SJCRH30 (cell line): ENCODE results near the gene ZYG11A. TPM values are rescaled to one million over a fixed set of nuclear protein-coding genes. Genes with fewer than 3 reads are reported as not detected.

Source experiments
- DNase-seq, 2 experiments: peaks; one replicate each; pipeline ENCODE4 v3.0.0-alpha.2; 2015 to 2020
- H3K27ac ChIP-seq: fragments of 250-450 bp; sonication (Bioruptor Pico); 2 replicates; pipeline ENCODE4 v1.5.1; 2020; ENCODE audit warnings: mild to moderate bottlenecking, moderate library complexity
- H3K27me3 ChIP-seq: fragments of 250-450 bp; sonication (Bioruptor Pico); 2 replicates; pipeline ENCODE4 v1.5.1; 2020; ENCODE audit warnings: mild to moderate bottlenecking, moderate library complexity
- H3K36me3 ChIP-seq: fragments of 250-450 bp; sonication (Bioruptor Pico); 2 replicates; pipeline ENCODE4 v1.5.1; 2020; ENCODE audit warnings: mild to moderate bottlenecking, moderate library complexity
- H3K4me1 ChIP-seq: fragments of 250-450 bp; sonication (Bioruptor Pico); 2 replicates; pipeline ENCODE4 v1.5.1; 2020; ENCODE audit warnings: mild to moderate bottlenecking, moderate library complexity
- H3K4me3 ChIP-seq: fragments of 250-450 bp; sonication (Bioruptor Pico); 2 replicates; pipeline ENCODE4 v1.5.1; 2020; ENCODE audit warnings: mild to moderate bottlenecking, moderate library complexity
- H3K9me3 ChIP-seq: fragments of 250-450 bp; sonication (Bioruptor Pico); replicated peaks from 2 replicates; pipeline ENCODE4 v1.5.1; 2020; ENCODE audit warnings: mild to moderate bottlenecking, moderate library complexity
- total RNA-seq: library from RNA; depleted of rRNA; stranded (reverse); fragments of >200 nt; shearing (Covaris generic); gene quantifications from 2 replicates; pipeline ENCODE4 v1.2.3, GENCODE V29; 2014

ZYG11A gene
- total RNA-seq, 1 experiment from 2014 or later = 0.22 TPM

GRCh38 chr1:52904208-52904926 lies 61.8 kb downstream of the ZYG11A start:
- H3K27me3 ChIP-seq = no peaks in the 10 kb centered on the region
- no peak overlapping the region for H3K4me3 ChIP-seq
- H3K4me1 ChIP-seq = 0 out of 2 replicates have a peak, but pooled peaks cover 3% of the 10 kb centered on the region
- H3K36me3 ChIP-seq = no peaks in the 10 kb centered on the region
- H3K9me3 ChIP-seq = no peaks in the 10 kb centered on the region
- DNase-seq = no peak
- H3K27ac ChIP-seq = no peak overlapping the region

- Histone ChIP-seq H3K36me3 (no peaks in the 10 kb centered on the region), H3K4me1 (no peaks in the 10 kb centered on the region), H3K27ac (no peak overlapping the region), H3K9me3 (no peaks in the 10 kb centered on the region), H3K27me3 (no peaks in the 10 kb centered on the region), H3K4me3 (no peak overlapping the region)
- DNase-seq = peak; percentile 74 to 82
These were observed 62.6 kb downstream of the ZYG11A start for GRCh38 chr1:52904927-52905698.

GRCh38 chr1:52906135-52906603 lies 63.6 kb downstream of the ZYG11A start:
- no peak for DNase-seq
- H3K27ac ChIP-seq = no peak overlapping the region

GRCh38 chr1:52907068-52907811 lies 64.7 kb downstream of the ZYG11A start:
- no peak for DNase-seq
- no peak overlapping the region for H3K27ac ChIP-seq
- H3K27me3 ChIP-seq = no peaks in the 10 kb centered on the region
- no peak overlapping the region for H3K4me3 ChIP-seq
- H3K36me3 ChIP-seq = no peaks in the 10 kb centered on the region
- no peaks in the 10 kb centered on the region for H3K9me3 ChIP-seq
- H3K4me1 ChIP-seq = no peaks in the 10 kb centered on the region

More at GRCh38 chr1:52906135-52906603, 63.6 kb downstream of the ZYG11A start:
- H3K4me1 ChIP-seq = no peaks in the 10 kb centered on the region
- no peak overlapping the region for H3K4me3 ChIP-seq
- H3K27me3 ChIP-seq = no peaks in the 10 kb centered on the region
- no peaks in the 10 kb centered on the region for H3K9me3 ChIP-seq
- H3K36me3 ChIP-seq = no peaks in the 10 kb centered on the region

GRCh38 chr1:52907812-52908153 lies 65.2 kb downstream of the ZYG11A start:
- no peaks in the 10 kb centered on the region for H3K36me3 ChIP-seq
- H3K27me3 ChIP-seq = no peaks in the 10 kb centered on the region
- H3K4me3 ChIP-seq = no peak overlapping the region
- no peaks in the 10 kb centered on the region for H3K9me3 ChIP-seq
- no peak overlapping the region for H3K27ac ChIP-seq
- H3K4me1 ChIP-seq = no peaks in the 10 kb centered on the region
- no peak for DNase-seq

GRCh38 chr1:52911541-52911940 lies 69.0 kb downstream of the ZYG11A start:
- H3K4me1 ChIP-seq = no peaks in the 10 kb centered on the region
- peak; percentile 40 to 55 for DNase-seq
- no peaks in the 10 kb centered on the region for H3K27me3 ChIP-seq
- H3K27ac ChIP-seq = no peak overlapping the region
- H3K9me3 ChIP-seq = no peaks in the 10 kb centered on the region
- no peak overlapping the region for H3K4me3 ChIP-seq
- no peaks in the 10 kb centered on the region for H3K36me3 ChIP-seq

- Histone ChIP-seq H3K36me3 (no peaks in the 10 kb centered on the region), H3K27me3 (no peaks in the 10 kb centered on the region), H3K4me1 (peaks cover 10% of the 10 kb centered on the region), H3K4me3 (no peak overlapping the region), H3K27ac (no peak overlapping the region), H3K9me3 (no peaks in the 10 kb centered on the region)
- DNase-seq = no peak
These were observed 70.5 kb downstream of the ZYG11A start for GRCh38 chr1:52913014-52913413.

- H3K9me3 ChIP-seq = no peaks in the 10 kb centered on the region
These were observed 71.0 kb downstream of the ZYG11A start for GRCh38 chr1:52913537-52913936.

GRCh38 chr1:52914463-52914862 lies 71.9 kb downstream of the ZYG11A start:
- no peak overlapping the region for H3K4me3 ChIP-seq
- H3K9me3 ChIP-seq = no peaks in the 10 kb centered on the region
- H3K36me3 ChIP-seq = no peaks in the 10 kb centered on the region
- H3K27ac ChIP-seq = no peak overlapping the region
- no peaks in the 10 kb centered on the region for H3K27me3 ChIP-seq
- peaks cover 10% of the 10 kb centered on the region for H3K4me1 ChIP-seq
- DNase-seq = no peak

More at GRCh38 chr1:52913537-52913936, 71.0 kb downstream of the ZYG11A start:
- Histone ChIP-seq H3K36me3 (no peaks in the 10 kb centered on the region), H3K27me3 (no peaks in the 10 kb centered on the region), H3K4me1 (peaks cover 10% of the 10 kb centered on the region), H3K27ac (no peak overlapping the region), H3K4me3 (no peak overlapping the region)
- DNase-seq = peak; percentile 46 to 59

GRCh38 chr1:52915211-52915854 lies 72.8 kb downstream of the ZYG11A start:
- Histone ChIP-seq H3K27me3 (no peaks in the 10 kb centered on the region), H3K9me3 (no peaks in the 10 kb centered on the region; the same call in 1 of the 2 replicates), H3K27ac (no peak overlapping the region), H3K4me3 (no peak overlapping the region), H3K36me3 (no peaks in the 10 kb centered on the region), H3K4me1 (peaks cover 10% of the 10 kb centered on the region)
- no peak for DNase-seq

- H3K27me3 ChIP-seq = no peaks in the 10 kb centered on the region
- peaks cover 10% of the 10 kb centered on the region for H3K4me1 ChIP-seq
- no peaks in the 10 kb centered on the region; the same call in 1 of the 2 replicates for H3K9me3 ChIP-seq
- no peak overlapping the region for H3K4me3 ChIP-seq
- no peak overlapping the region for H3K27ac ChIP-seq
- no peak for DNase-seq
- no peaks in the 10 kb centered on the region for H3K36me3 ChIP-seq
These were observed 73.3 kb downstream of the ZYG11A start for GRCh38 chr1:52915855-52916220.

GRCh38 chr1:52916241-52916975 lies 73.8 kb downstream of the ZYG11A start:
- DNase-seq = no peak
- Histone ChIP-seq H3K4me3 (no peak overlapping the region), H3K9me3 (no peaks in the 10 kb centered on the region; the same call in 1 of the 2 replicates), H3K27me3 (no peaks in the 10 kb centered on the region), H3K4me1 (peaks cover 10% of the 10 kb centered on the region), H3K27ac (peak overlapping the region; percentile 36), H3K36me3 (no peaks in the 10 kb centered on the region)

GRCh38 chr1:52917156-52917555 lies 74.6 kb downstream of the ZYG11A start:
- Histone ChIP-seq H3K4me3 (no peak overlapping the region), H3K27ac (peak overlapping the region; percentile 36), H3K9me3 (no peaks in the 10 kb centered on the region; the same call in 1 of the 2 replicates), H3K4me1 (peaks cover 10% of the 10 kb centered on the region), H3K36me3 (no peaks in the 10 kb centered on the region), H3K27me3 (no peaks in the 10 kb centered on the region)
- peak; percentile 43 to 76 for DNase-seq

GRCh38 chr1:52917581-52917980 lies 75.0 kb downstream of the ZYG11A start:
- H3K4me3 ChIP-seq = no peak overlapping the region
- peaks cover 10% of the 10 kb centered on the region for H3K4me1 ChIP-seq
- peak overlapping the region; percentile 36 for H3K27ac ChIP-seq
- no peaks in the 10 kb centered on the region for H3K27me3 ChIP-seq
- no peaks in the 10 kb centered on the region for H3K36me3 ChIP-seq
- no peaks in the 10 kb centered on the region; the same call in 1 of the 2 replicates for H3K9me3 ChIP-seq
- DNase-seq = no peak
